Mesodermal cell (in vitro differentiated cells): ENCODE measurements around the gene TCP11L2. TPM values are rescaled to one million over a fixed set of nuclear protein-coding genes. Genes with fewer than 3 reads are reported as not detected.

ENCODE experiments used
- H3K27ac ChIP-seq: 2 replicates; pipeline ENCODE4 v1.7.0; 2013; ENCODE audit warnings: mild to moderate bottlenecking, low read depth, low read length, moderate library complexity; ENCODE audit not compliant: severe bottlenecking
- H3K36me3 ChIP-seq: 2 replicates; pipeline ENCODE4 v1.7.1; 2013; ENCODE audit warnings: mild to moderate bottlenecking, low read length, moderate library complexity; ENCODE audit not compliant: control insufficient read depth, insufficient read depth
- H3K4me1 ChIP-seq: one replicate; pipeline ENCODE4 v1.7.1; 2013; ENCODE audit warnings: mild to moderate bottlenecking, low read length; ENCODE audit not compliant: insufficient read depth, control insufficient read depth, poor library complexity, severe bottlenecking
- H3K4me3 ChIP-seq: 2 replicates; pipeline ENCODE4 v1.7.0; 2013; ENCODE audit warnings: low read length, control low read depth, mild to moderate bottlenecking; ENCODE audit not compliant: insufficient read depth, poor library complexity, severe bottlenecking; ENCODE audit errors: extremely low read depth
- H3K9me3 ChIP-seq: 2 replicates; pipeline ENCODE4 v1.7.1; 2013; ENCODE audit warnings: mild to moderate bottlenecking, low read length, moderate library complexity; ENCODE audit not compliant: control insufficient read depth
- WGBS, 2 experiments: methylation state at CpG; one replicate each; pipeline ENCODE4 v1.1.5; 2013; ENCODE audit warnings: missing lambda C conversion rate in 2 of 2; ENCODE audit not compliant: insufficient coverage in 2 of 2; 5-methylcytosine and 5-hydroxymethylcytosine counted together
- polyA plus RNA-seq, 2 experiments: library from polyadenylated mRNA; stranded (reverse); fragments of 50-300 nt; gene quantifications; one replicate each; pipeline ENCODE4 v1.2.3, GENCODE V29; 2013

The TCP11L2 gene
- 12.3 TPM for polyA plus RNA-seq (2013, experiment 1 of 2)
- 13.3 TPM for polyA plus RNA-seq (2013, experiment 2 of 2)

- peak within 1 kb of the TSS; percentile 88 for H3K4me3 ChIP-seq
- H3K27ac ChIP-seq = peak within 1 kb of the TSS; percentile 99
- H3K4me1 ChIP-seq = peaks cover 5% of the 10 kb centered on the region
- 0 to 1% methylated on average over 49 to 55 of the region's 76 CpGs for WGBS, 2 experiments
- no peaks in the 10 kb centered on the region for H3K9me3 ChIP-seq
- no peaks in the 10 kb centered on the region for H3K36me3 ChIP-seq
These were observed at the start of gene TCP11L2 for GRCh38 chr12:106302401-106303201. Gene TCP11L2, plus strand, starts transcription at chr12:106302733. Its CDS starts 8,343 bp downstream, at chr12:106311076.

GRCh38 chr12:106254724-106255123 is 47.8 kb upstream of the TCP11L2 start:
- Histone ChIP-seq H3K4me1 (peaks cover 9% of the 10 kb centered on the region), H3K27ac (no peak overlapping the region), H3K4me3 (no peak overlapping the region), H3K9me3 (no peaks in the 10 kb centered on the region), H3K36me3 (no peaks in the 10 kb centered on the region)
- WGBS, 2 experiments = 56 to 65% methylated on average over 3 of the region's 3 CpGs

GRCh38 chr12:106255493-106255892 is 47.0 kb upstream of the TCP11L2 start:
- Histone ChIP-seq H3K4me3 (no peak overlapping the region), H3K9me3 (no peaks in the 10 kb centered on the region), H3K36me3 (no peaks in the 10 kb centered on the region), H3K4me1 (peaks cover 9% of the 10 kb centered on the region), H3K27ac (no peak overlapping the region)
- 94 to 100% methylated on average over 1 to 3 of the region's 3 CpGs for WGBS, 2 experiments

- no peak overlapping the region for H3K4me3 ChIP-seq
- no peak overlapping the region for H3K27ac ChIP-seq
- 89 to 95% methylated on average over 4 of the region's 5 CpGs for WGBS, 2 experiments
These were observed 46.6 kb upstream of the TCP11L2 start for GRCh38 chr12:106255952-106256351.

GRCh38 chr12:106256524-106256923 is 46.0 kb upstream of the TCP11L2 start:
- peaks cover 5% of the 10 kb centered on the region for H3K4me1 ChIP-seq
- H3K9me3 ChIP-seq = no peaks in the 10 kb centered on the region
- no peak overlapping the region for H3K4me3 ChIP-seq
- no peak overlapping the region for H3K27ac ChIP-seq
- no peaks in the 10 kb centered on the region for H3K36me3 ChIP-seq

More at GRCh38 chr12:106255952-106256351, 46.6 kb upstream of the TCP11L2 start:
- Histone ChIP-seq H3K4me1 (peaks cover 9% of the 10 kb centered on the region), H3K9me3 (no peaks in the 10 kb centered on the region), H3K36me3 (no peaks in the 10 kb centered on the region)

GRCh38 chr12:106258226-106258625 is 44.3 kb upstream of the TCP11L2 start:
- Histone ChIP-seq H3K4me1 (peaks cover 2% of the 10 kb centered on the region), H3K27ac (no peak overlapping the region), H3K36me3 (no peaks in the 10 kb centered on the region), H3K4me3 (no peak overlapping the region), H3K9me3 (no peaks in the 10 kb centered on the region)
- WGBS, 2 experiments = 65 to 70% methylated on average over 3 of the region's 4 CpGs

- Histone ChIP-seq H3K4me3 (no peak overlapping the region), H3K4me1 (peaks cover 2% of the 10 kb centered on the region), H3K27ac (no peak overlapping the region), H3K36me3 (no peaks in the 10 kb centered on the region), H3K9me3 (no peaks in the 10 kb centered on the region)
- WGBS, 2 experiments = 100% methylated on average over 1 of the region's 1 CpG; no CpG with 5 or more reads in 1 of the 2 experiments
These were observed 43.6 kb upstream of the TCP11L2 start for GRCh38 chr12:106258935-106259334.

- no peaks in the 10 kb centered on the region for H3K4me1 ChIP-seq
- H3K27ac ChIP-seq = no peak overlapping the region
- no peaks in the 10 kb centered on the region for H3K9me3 ChIP-seq
- no peaks in the 10 kb centered on the region for H3K36me3 ChIP-seq
- H3K4me3 ChIP-seq = no peak overlapping the region
- no CpG with 5 or more reads among the region's 1 CpG for WGBS, 2 experiments
These were observed 37.4 kb upstream of the TCP11L2 start for GRCh38 chr12:106265116-106265515.

GRCh38 chr12:106267535-106267934 is 35.0 kb upstream of the TCP11L2 start:
- Histone ChIP-seq H3K27ac (no peak overlapping the region), H3K36me3 (no peaks in the 10 kb centered on the region), H3K9me3 (no peaks in the 10 kb centered on the region), H3K4me1 (no peaks in the 10 kb centered on the region), H3K4me3 (no peak overlapping the region)
- no CpG with 5 or more reads among the region's 2 CpGs for WGBS, 2 experiments

GRCh38 chr12:106269150-106269771 is 33.3 kb upstream of the TCP11L2 start:
- Histone ChIP-seq H3K27ac (no peak overlapping the region), H3K4me3 (no peak overlapping the region), H3K36me3 (no peaks in the 10 kb centered on the region), H3K4me1 (no peaks in the 10 kb centered on the region), H3K9me3 (no peaks in the 10 kb centered on the region)
- 88 to 90% methylated on average over 5 to 7 of the region's 7 CpGs for WGBS, 2 experiments
